HG02798 (cell line): ENCODE data around the gene GNAL.

Source experiments
- ATAC-seq: cut with Tn5 transposase; IDR thresholded peaks from one replicate; pipeline ENCODE4 v1.9.1; 2021; ENCODE audit warnings: mild to moderate bottlenecking; ENCODE audit not compliant: unreplicated experiment, poor library complexity

GNAL gene

GRCh38 chr18:11864471-11864870, 175.4 kb downstream of the GNAL start:
- ATAC-seq: no peak

- no peak for ATAC-seq
These were observed 176.0 kb downstream of the GNAL start for GRCh38 chr18:11865071-11865470.

DNA sequence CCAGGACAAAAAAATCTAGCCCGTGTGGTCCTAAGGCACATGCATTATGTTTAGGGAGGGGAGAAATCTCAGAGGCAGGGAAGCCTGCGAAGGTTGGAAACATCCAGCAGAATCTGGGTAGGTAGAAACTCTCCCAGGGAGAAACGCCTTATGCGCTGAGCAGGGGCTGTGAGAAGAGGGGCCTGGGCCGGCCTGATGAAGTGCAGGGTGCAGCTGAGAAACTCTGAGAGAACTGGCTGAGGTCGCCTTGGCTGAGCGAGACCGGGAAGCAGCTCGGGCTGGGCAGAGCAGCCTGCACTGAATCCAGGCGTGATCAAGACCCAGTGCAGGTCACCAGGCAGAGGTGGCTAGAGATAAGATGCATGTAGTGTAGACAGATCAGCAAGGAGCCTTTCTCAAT, 177.3 kb downstream of the GNAL start:
- ATAC-seq: no peak

DNA sequence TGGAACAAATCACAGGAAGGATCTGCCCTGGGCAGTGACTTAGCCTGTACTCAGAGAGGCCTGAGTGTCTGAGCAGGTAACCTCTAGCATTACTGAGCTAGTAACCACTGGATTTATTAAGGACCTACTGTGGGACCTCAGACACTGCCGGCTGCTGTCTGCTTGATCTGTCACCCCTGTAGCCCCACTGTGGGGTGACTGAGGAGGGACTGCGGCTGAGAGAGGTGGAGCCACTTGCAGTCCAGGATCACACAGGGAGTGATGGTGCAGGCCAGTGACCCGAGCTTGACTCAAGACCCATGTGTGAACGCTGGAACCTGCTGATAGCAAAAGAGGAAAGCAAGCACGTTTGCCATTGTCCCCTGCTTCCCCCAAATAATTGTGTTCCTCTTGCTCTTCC, 177.7 kb downstream of the GNAL start:
- no peak for ATAC-seq

- no peak for ATAC-seq
These were observed 179.2 kb downstream of the GNAL start for GRCh38 chr18:11868230-11868629.

DNA sequence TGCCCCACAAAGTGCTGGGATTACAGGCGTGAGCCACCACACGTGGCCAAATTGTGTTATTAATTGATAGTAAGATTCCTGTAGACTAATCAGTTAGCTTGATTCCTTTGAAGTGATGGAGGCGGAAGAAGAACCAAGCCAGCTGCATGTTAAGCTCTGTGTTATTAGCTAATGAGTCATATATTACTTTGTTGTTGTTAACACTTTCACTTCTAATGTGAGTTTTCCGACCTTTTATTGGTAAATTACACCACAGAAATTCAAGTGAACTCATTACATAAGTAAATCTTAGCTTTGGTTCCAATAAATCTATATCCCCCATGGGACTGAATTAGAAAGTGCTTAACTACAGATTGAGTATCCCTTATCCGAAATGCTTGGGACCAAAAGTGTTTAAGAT, 182.4 kb downstream of the GNAL start:
- no peak for ATAC-seq

- ATAC-seq: no peak
These were observed 183.5 kb downstream of the GNAL start for GRCh38 chr18:11872479-11873136.

- no peak for ATAC-seq
These were observed 184.7 kb downstream of the GNAL start for GRCh38 chr18:11873670-11874340.

- ATAC-seq: no peak
These were observed 185.6 kb downstream of the GNAL start for GRCh38 chr18:11874676-11875075.

GRCh38 chr18:11877497-11878135, 188.6 kb downstream of the GNAL start:
- ATAC-seq: no peak

- no peak for ATAC-seq
These were observed 191.7 kb downstream of the GNAL start for GRCh38 chr18:11880586-11881304.

- ATAC-seq: no peak
These were observed 193.6 kb downstream of the GNAL start for GRCh38 chr18:11882636-11883035.

GRCh38 chr18:11883153-11883552, 194.1 kb downstream of the GNAL start:
- ATAC-seq: no peak

DNA sequence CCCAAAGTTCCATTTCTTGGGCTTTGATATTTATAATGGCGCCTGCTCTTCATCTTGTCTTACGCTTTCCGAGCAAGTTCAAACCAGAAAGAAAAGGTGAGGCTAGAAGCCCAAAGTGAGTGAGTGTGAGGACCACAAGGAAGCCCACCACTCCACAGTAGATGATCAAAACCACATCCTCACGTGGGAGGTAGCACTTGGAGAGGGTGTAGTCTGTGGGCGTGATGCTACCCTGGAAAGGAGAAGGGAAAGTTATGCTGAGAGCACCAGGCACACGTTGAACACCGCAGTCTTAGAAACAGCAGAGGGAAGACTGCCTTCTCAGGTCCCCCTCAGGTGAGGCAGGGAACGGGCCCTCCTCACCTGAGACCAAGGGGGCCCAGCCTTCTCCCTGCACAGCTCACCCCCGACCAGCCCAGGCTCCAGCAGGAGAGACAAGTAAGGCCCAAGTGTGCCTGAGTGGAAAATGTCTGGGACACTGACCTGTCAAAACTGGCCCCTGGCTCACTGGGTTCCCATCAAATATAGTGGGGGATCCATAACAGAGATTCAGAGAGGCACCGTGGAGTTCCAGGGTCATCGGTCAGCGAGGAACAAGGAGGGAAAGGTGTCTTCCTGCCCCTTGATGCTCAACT, 195.4 kb downstream of the GNAL start:
- no peak for ATAC-seq

DNA sequence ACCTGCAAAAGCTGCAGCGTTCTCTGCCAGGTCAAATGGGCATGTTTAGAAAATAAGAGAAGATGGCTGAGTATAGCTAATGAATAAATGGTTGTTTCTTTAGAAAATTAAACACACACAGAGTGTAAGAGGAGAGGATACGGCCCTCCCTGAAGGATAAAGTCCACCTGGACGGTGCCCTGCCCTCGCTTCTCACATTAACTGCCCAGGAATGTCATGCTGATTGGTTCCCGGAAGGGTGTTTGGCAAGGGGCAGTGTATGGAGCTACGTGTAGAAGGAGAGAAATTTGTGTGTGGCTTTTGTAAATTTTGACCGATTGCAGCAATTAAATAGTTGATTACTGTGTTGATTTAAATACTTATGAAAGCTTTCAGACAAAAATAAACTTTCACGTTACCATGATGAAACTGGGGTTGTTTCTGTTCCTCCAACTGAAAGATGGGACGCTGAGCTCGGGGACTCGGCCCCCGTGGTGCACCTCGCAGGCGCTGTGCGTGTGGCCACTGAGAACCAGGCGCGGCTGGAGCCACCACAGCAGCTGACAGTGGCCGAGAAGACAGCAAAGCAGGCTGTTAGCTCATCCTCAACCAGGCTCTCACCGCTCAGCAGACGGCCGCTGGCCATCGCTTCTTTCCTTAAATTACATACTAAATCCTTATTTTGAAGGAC, 196.3 kb downstream of the GNAL start:
- no peak for ATAC-seq

DNA sequence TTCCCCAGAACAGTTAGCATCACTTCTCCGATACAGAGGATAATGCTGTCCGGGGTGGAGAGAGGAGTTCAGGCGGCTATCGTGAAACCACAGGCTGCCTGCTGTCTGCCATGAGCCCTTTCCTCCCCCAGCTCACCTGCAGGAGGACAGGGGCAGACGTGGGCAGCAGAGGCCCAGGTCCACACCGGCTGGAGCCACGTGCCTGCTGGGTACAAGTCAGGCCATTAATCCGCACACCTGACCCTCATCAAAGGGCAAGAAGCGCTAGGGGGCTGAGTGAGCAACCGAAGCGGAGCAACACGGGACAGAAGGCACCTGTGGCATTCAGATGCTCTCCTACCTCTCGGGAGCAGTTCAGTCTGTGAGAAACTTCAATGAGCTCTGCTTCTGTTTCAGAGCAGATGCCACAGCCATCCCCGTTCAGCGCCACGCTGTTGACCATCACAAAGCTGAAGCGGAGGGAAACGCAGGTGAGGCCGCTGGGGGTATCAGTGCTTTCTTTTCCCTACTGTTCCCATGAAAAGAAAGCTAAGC, 197.6 kb downstream of the GNAL start:
- ATAC-seq: no peak

DNA sequence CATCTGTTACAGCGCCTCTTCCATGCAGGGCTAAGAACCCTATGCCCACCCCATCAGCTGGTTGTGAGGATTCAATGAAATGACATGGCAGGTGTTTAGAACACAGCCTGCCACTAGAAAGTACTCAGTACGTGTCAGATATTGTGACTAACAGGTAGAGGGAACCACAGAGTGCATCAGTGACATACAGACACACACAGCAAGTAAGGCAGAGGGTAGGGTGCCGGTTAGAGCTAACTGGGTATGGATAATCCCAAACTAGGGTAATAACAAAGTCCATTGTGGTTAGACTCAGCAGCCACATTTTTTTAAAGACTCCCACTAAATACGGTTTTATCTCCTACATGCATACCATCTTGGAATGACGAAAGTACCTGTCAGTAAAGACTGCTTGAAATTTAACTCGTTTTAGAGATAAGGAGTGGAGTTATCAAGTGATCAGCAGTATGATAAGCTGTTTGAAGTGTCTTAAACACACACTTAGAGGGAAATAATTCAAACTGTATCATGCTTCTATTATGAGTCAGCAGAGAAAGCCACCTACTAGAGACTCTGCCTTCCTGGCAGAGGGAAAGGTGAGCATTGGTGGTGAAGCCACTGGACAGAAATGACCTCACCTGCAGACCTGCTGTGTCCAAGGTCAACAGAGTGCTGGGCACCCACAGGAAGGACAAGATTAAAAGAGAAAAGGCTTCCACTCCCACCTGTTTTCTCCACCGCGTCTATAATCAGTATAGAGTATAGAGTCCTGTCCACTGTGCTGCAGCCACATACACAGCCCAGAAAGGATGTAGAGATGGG, 198.5 kb downstream of the GNAL start:
- no peak for ATAC-seq

- ATAC-seq: no peak
These were observed 199.7 kb downstream of the GNAL start for GRCh38 chr18:11888726-11889125.

- ATAC-seq: no peak
These were observed 200.2 kb downstream of the GNAL start for GRCh38 chr18:11889284-11889683.
